ENCODE measurements around the gene AHNAK. TPM values are rescaled to one million over a fixed set of nuclear protein-coding genes. Genes with fewer than 3 reads are reported as not detected.
A peak's percentile ranks its signal among the peaks of the same experiment; 100 is the strongest.

AHNAK gene
- total RNA-seq, 4 donors from 2014 or later = 374 to 1,261 (median 571) TPM

GRCh38 chr11:62479631-62480201 lies 66.9 kb downstream of the AHNAK start:
- no peak for ATAC-seq
- intact Hi-C loops (cut with DNase I; ENCODE audit: low total_unique reads) (no loop called here), in situ Hi-C loops (cut with MboI; ENCODE audit: low sequenced_read_pairs in 4 of 4) (no loop called here)
- H3K9me3 ChIP-seq = no peaks in the 10 kb centered on the region
- no peak overlapping the region for H3K4me3 ChIP-seq
- no peaks in the 10 kb centered on the region for H3K4me1 ChIP-seq
- no peaks in the 10 kb centered on the region for H3K27me3 ChIP-seq
- H3K27ac ChIP-seq = peak overlapping the region in 1 of 4 donors; percentile 10
- no peak for TF ChIP-seq POLR2A (IDR thresholded peaks at IDR 0.05)
- no peak for DNase-seq
- no peaks in the 10 kb centered on the region for H3K36me3 ChIP-seq

GRCh38 chr11:62477927-62478326 lies 68.7 kb downstream of the AHNAK start:
- H3K36me3 ChIP-seq = no peaks in the 10 kb centered on the region
- H3K27me3 ChIP-seq = no peaks in the 10 kb centered on the region
- H3K4me1 ChIP-seq = no peaks in the 10 kb centered on the region
- H3K9me3 ChIP-seq = no peaks in the 10 kb centered on the region
- no peak for ATAC-seq
- DNase-seq = no peak
- no peak overlapping the region for H3K4me3 ChIP-seq
- intact Hi-C loops (cut with DNase I; ENCODE audit: low total_unique reads) = no loop called here
- in situ Hi-C loops (cut with MboI; ENCODE audit: low sequenced_read_pairs in 4 of 4) = no loop called here
- TF ChIP-seq CTCF (IDR thresholded peaks at IDR 0.05 in 4 of 5, conservative IDR thresholded peaks at IDR 0.05 in 1 of 5) = no peak
- no peak for TF ChIP-seq POLR2A (IDR thresholded peaks at IDR 0.05)
- no peak overlapping the region for H3K27ac ChIP-seq

- intact Hi-C loops (cut with DNase I; ENCODE audit: low total_unique reads) = no loop called here
- Histone ChIP-seq H3K4me1 (no peaks in the 10 kb centered on the region), H3K9me3 (no peaks in the 10 kb centered on the region), H3K27ac (no peak overlapping the region), H3K27me3 (no peaks in the 10 kb centered on the region), H3K36me3 (no peaks in the 10 kb centered on the region), H3K4me3 (no peak overlapping the region)
- in situ Hi-C loops (cut with MboI; ENCODE audit: low sequenced_read_pairs in 4 of 4) = no loop called here
- DNase-seq (no peak), ATAC-seq (no peak)
- TF ChIP-seq CTCF (IDR thresholded peaks at IDR 0.05 in 4 of 5, conservative IDR thresholded peaks at IDR 0.05 in 1 of 5) (no peak), POLR2A (IDR thresholded peaks at IDR 0.05) (no peak)
These were observed 74.3 kb downstream of the AHNAK start for GRCh38 chr11:62472063-62472884.

- no peak for ATAC-seq
- H3K4me1 ChIP-seq = no peaks in the 10 kb centered on the region
- in situ Hi-C loops (cut with MboI; ENCODE audit: low sequenced_read_pairs in 4 of 4) = no loop called here
- H3K36me3 ChIP-seq = no peaks in the 10 kb centered on the region
- H3K9me3 ChIP-seq = no peaks in the 10 kb centered on the region
- TF ChIP-seq CTCF (IDR thresholded peaks at IDR 0.05 in 4 of 5, conservative IDR thresholded peaks at IDR 0.05 in 1 of 5) (no peak), POLR2A (IDR thresholded peaks at IDR 0.05) (no peak)
- intact Hi-C loops (cut with DNase I; ENCODE audit: low total_unique reads) = no loop called here
- H3K27ac ChIP-seq = no peak overlapping the region
- no peak for DNase-seq
- no peaks in the 10 kb centered on the region for H3K27me3 ChIP-seq
- no peak overlapping the region for H3K4me3 ChIP-seq
These were observed 75.0 kb downstream of the AHNAK start for GRCh38 chr11:62471603-62472002.

- in situ Hi-C loops (cut with MboI; ENCODE audit: low sequenced_read_pairs in 4 of 4) = no loop called here
These were observed 78.0 kb downstream of the AHNAK start for GRCh38 chr11:62468577-62468976.

More at GRCh38 chr11:62468577-62468976, 78.0 kb downstream of the AHNAK start:
- no peak overlapping the region for H3K4me3 ChIP-seq
- no peak overlapping the region for H3K27ac ChIP-seq
- no peaks in the 10 kb centered on the region for H3K27me3 ChIP-seq
- DNase-seq (no peak), ATAC-seq (no peak)
- intact Hi-C loops (cut with DNase I; ENCODE audit: low total_unique reads) = no loop called here
- no peak for TF ChIP-seq CTCF (IDR thresholded peaks at IDR 0.05 in 4 of 5, conservative IDR thresholded peaks at IDR 0.05 in 1 of 5)
- no peaks in the 10 kb centered on the region for H3K36me3 ChIP-seq
- H3K9me3 ChIP-seq = no peaks in the 10 kb centered on the region
- no peaks in the 10 kb centered on the region for H3K4me1 ChIP-seq
